Measurements from ENCODE around the gene NLRP7. TPM values are rescaled to one million over a fixed set of nuclear protein-coding genes. Genes with fewer than 3 reads are reported as not detected.
A peak's percentile ranks its signal among the peaks of the same experiment; 100 is the strongest.

The NLRP7 gene
- total and polyA plus RNA-seq, 2 of the 13 experiments (the other 11 are each of a cell fraction or from before 2014, with no cell fraction given), result not detected

- Histone ChIP-seq H3K4me3 (replicated peaks in 1 of 3; ENCODE audit: insufficient read depth in 1 of 3, low read depth in 2 of 3, low read length in 3 of 3) (no peak within 1 kb of the TSS), H3K9ac (ENCODE audit: insufficient read depth, low read depth, low read length) (no peak within 1 kb of the TSS), H3K79me2 (ENCODE audit: insufficient read depth, low read length) (no peaks in the 10 kb centered on the region), H3K9me3 (ENCODE audit: low read length) (no peaks in the 10 kb centered on the region), H3K27me3 (ENCODE audit: control insufficient read depth in 1 of 2, insufficient read depth in 2 of 2, low read length in 2 of 2) (peaks cover 2 to 11% of the 10 kb centered on the region in 2 experiments; a peak in 2 of 5 replicates), H3K36me3 (replicated peaks in 1 of 2; ENCODE audit: control insufficient read depth in 1 of 2, insufficient read depth in 2 of 2, low read length in 2 of 2) (no peaks in the 10 kb centered on the region), H3K4me1 (ENCODE audit: insufficient read depth, low read length) (no peaks in the 10 kb centered on the region), H2AFZ (ENCODE audit: low read length) (no peak within 1 kb of the TSS), H3K4me2 (ENCODE audit: low read depth, low read length) (no peak within 1 kb of the TSS), H3K27ac (ENCODE audit: extremely low read length, insufficient read depth, low read length) (no peak within 1 kb of the TSS), H4K20me1 (ENCODE audit: insufficient read depth, low read length) (no peaks in the 10 kb centered on the region)
- WGBS (ENCODE audit: low lambda C conversion rate), result 13% methylated on average over 8 of the region's 22 CpGs
- in situ Hi-C loops (cut with HindIII; ENCODE audit: extremely low pct_ligation_motif_present, low pct_unique_long_range_greater_than_20kb) (no loop called here), intact Hi-C loops (cut with micrococcal nuclease; ENCODE audit: unreplicated experiment) (no loop called here)
- CTCF ChIA-PET (ENCODE audit: low intra/inter-chr PET ratio, low total read pairs), result no interaction called here
- FAIRE-seq, result no peak
- no TSS peak for BruUV-seq (replicated peaks)
- POLR2A ChIA-PET, result no interaction called here
- no peak for DNase-seq (ENCODE audit: low spot score)
- peak; percentile 30; the same call in 2 of the 3 replicates for ATAC-seq
- TF ChIP-seq ARID4A (CRISPR knock-in tag; IDR thresholded peaks at IDR 0.05; ENCODE audit: borderline replicate concordance), result no peak
- TF ChIP-seq, protein P1, sequence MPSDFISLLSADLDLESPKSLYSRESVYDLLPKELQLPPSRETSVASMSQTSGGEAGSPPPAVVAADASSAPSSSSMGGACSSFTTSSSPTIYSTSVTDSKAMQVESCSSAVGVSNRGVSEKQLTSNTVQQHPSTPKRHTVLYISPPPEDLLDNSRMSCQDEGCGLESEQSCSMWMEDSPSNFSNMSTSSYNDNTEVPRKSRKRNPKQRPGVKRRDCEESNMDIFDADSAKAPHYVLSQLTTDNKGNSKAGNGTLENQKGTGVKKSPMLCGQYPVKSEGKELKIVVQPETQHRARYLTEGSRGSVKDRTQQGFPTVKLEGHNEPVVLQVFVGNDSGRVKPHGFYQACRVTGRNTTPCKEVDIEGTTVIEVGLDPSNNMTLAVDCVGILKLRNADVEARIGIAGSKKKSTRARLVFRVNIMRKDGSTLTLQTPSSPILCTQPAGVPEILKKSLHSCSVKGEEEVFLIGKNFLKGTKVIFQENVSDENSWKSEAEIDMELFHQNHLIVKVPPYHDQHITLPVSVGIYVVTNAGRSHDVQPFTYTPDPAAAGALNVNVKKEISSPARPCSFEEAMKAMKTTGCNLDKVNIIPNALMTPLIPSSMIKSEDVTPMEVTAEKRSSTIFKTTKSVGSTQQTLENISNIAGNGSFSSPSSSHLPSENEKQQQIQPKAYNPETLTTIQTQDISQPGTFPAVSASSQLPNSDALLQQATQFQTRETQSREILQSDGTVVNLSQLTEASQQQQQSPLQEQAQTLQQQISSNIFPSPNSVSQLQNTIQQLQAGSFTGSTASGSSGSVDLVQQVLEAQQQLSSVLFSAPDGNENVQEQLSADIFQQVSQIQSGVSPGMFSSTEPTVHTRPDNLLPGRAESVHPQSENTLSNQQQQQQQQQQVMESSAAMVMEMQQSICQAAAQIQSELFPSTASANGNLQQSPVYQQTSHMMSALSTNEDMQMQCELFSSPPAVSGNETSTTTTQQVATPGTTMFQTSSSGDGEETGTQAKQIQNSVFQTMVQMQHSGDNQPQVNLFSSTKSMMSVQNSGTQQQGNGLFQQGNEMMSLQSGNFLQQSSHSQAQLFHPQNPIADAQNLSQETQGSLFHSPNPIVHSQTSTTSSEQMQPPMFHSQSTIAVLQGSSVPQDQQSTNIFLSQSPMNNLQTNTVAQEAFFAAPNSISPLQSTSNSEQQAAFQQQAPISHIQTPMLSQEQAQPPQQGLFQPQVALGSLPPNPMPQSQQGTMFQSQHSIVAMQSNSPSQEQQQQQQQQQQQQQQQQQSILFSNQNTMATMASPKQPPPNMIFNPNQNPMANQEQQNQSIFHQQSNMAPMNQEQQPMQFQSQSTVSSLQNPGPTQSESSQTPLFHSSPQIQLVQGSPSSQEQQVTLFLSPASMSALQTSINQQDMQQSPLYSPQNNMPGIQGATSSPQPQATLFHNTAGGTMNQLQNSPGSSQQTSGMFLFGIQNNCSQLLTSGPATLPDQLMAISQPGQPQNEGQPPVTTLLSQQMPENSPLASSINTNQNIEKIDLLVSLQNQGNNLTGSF (CRISPR knock-in tag; IDR thresholded peaks at IDR 0.05), result no peak
- no peak for TF ChIP-seq TFAP4 (IDR thresholded peaks at IDR 0.05; ENCODE audit: borderline replicate concordance, low read depth)
- no peak for TF ChIP-seq ZNF839 (CRISPR knock-in tag; IDR thresholded peaks at IDR 0.05; ENCODE audit: borderline replicate concordance)
- no peak for TF ChIP-seq ATAD3A (CRISPR knock-in tag; IDR thresholded peaks at IDR 0.05)
- TF ChIP-seq, protein P2, sequence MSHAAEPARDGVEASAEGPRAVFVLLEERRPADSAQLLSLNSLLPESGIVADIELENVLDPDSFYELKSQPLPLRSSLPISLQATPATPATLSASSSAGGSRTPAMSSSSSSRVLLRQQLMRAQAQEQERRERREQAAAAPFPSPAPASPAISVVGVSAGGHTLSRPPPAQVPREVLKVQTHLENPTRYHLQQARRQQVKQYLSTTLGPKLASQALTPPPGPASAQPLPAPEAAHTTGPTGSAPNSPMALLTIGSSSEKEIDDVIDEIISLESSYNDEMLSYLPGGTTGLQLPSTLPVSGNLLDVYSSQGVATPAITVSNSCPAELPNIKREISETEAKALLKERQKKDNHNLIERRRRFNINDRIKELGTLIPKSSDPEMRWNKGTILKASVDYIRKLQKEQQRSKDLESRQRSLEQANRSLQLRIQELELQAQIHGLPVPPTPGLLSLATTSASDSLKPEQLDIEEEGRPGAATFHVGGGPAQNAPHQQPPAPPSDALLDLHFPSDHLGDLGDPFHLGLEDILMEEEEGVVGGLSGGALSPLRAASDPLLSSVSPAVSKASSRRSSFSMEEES (CRISPR knock-in tag; IDR thresholded peaks at IDR 0.05), result no peak
- no peak for TF ChIP-seq SMAD1 (CRISPR knock-in tag; IDR thresholded peaks at IDR 0.05; ENCODE audit: borderline replicate concordance, low read depth)
- TF ChIP-seq SOX13 (IDR thresholded peaks at IDR 0.05), result no peak
- no peak for TF ChIP-seq SOX13 (CRISPR knock-in tag; conservative IDR thresholded peaks at IDR 0.05 in 1 of 2, IDR thresholded peaks at IDR 0.05 in 1 of 2)
- no peak for TF ChIP-seq ZNF7 (CRISPR knock-in tag; IDR thresholded peaks at IDR 0.05)
Measured at GRCh38 chr19:54905803-54906511, 41.4 kb downstream of the NLRP7 start, which contains the start of gene NCR1. NCR1 (plus strand) TSS chr19:54906148; CDS start chr19:54906188, 40 bp downstream.
